A549 (cell line): ENCODE results near the gene PROM2. TPM values are rescaled to one million over a fixed set of nuclear protein-coding genes. Genes with fewer than 3 reads are reported as not detected.

Experiments
- ATAC-seq, 2 experiments: fragments of 200-7000 bp in 1 of 2; fragments of >200 bp in 1 of 2; cut with Nextera tagmentation in 1 of 2; cut with Tn5 transposase in 1 of 2; 3 replicates each; pipeline versions ENCODE4 v1.8.0 to v1.9.1; 2018 to 2020; ENCODE audit warnings: mild to moderate bottlenecking in 1 of 2, moderate library complexity in 1 of 2
- CTCF ChIA-PET: fragments of 300-600 bp; sonication (Branson Sonifier 250); formaldehyde crosslinking; extraction: SDS; loops from one replicate; lab custom pipeline; 2021; ENCODE audit warnings: antibody characterized with exemption, inconsistent platforms; lab: Yijun Ruan, JAX
- POLR2A ChIA-PET: fragments of 350-600 bp; formaldehyde crosslinking; extraction: SDS; loops from one replicate; lab custom pipeline; 2021; ENCODE audit warnings: antibody characterized with exemption, inconsistent platforms; lab: Yijun Ruan, JAX
- DNase-seq, 2 experiments: peaks; one replicate each; pipeline versions ENCODE4 v3.0.0 to v3.0.0-alpha.2; 2011 to 2016; ENCODE audit warnings: low read depth in 1 of 2, low spot score in 1 of 2
- FAIRE-seq: peaks from 2 replicates; lab custom pipeline; 2011; peaks lifted over from hg19 to GRCh38; lab: Jason Lieb, UNC
- H3K27ac ChIP-seq, 2 experiments: fragments of >200 bp; sonication (Bioruptor Twin); formaldehyde crosslinking; 3 replicates each; pipeline ENCODE4 v1.5.1; 2016 to 2017
- H3K4me1 ChIP-seq: fragments of >200 bp; sonication (Bioruptor Twin); formaldehyde crosslinking; 3 replicates; pipeline ENCODE4 v1.6.1; 2016
- H3K4me2 ChIP-seq: fragments of >200 bp; sonication (Bioruptor Twin); formaldehyde crosslinking; 3 replicates; pipeline ENCODE4 v1.6.1; 2016
- H3K4me3 ChIP-seq: fragments of >200 bp; sonication (Bioruptor Twin); formaldehyde crosslinking; 3 replicates; pipeline ENCODE4 v1.5.1; 2016
- H3K9me3 ChIP-seq: fragments of >200 bp; sonication (Bioruptor Twin); formaldehyde crosslinking; 3 replicates; pipeline ENCODE4 v1.6.1; 2016
- CHD2 ChIP-seq: fragments of 150-350 bp; IDR thresholded peaks from 2 replicates; pipeline ENCODE4 v1.6.1; 2014; ENCODE audit warnings: low read length; ENCODE audit not compliant: partially characterized antibody
- FOXS1 ChIP-seq: fragments of 250-450 bp; sonication (Bioruptor Pico); IDR thresholded peaks from 2 replicates; pipeline ENCODE4 v1.5.0; 2020; ENCODE audit warnings: mild to moderate bottlenecking, moderate library complexity
- HDAC2 ChIP-seq: fragments of 200-600 bp; sonication (generic); IDR thresholded peaks from 2 replicates; pipeline ENCODE4 v1.6.1; 2016
- JUN ChIP-seq, 2 experiments: fragments of >200 bp; sonication (Bioruptor Twin); formaldehyde crosslinking; IDR thresholded peaks; 2 replicates in 1 of 2; 3 replicates in 1 of 2; pipeline ENCODE4 v1.6.1; 2016 to 2017
- KDM5A ChIP-seq: fragments of 200-600 bp; sonication (generic); IDR thresholded peaks from 2 replicates; pipeline ENCODE4 v1.6.1; 2016; ENCODE audit warnings: antibody characterized with exemption, mild to moderate bottlenecking
- MAFK ChIP-seq: fragments of 450-650 bp; IDR thresholded peaks from 2 replicates; pipeline ENCODE4 v1.6.1; 2014; ENCODE audit not compliant: partially characterized antibody
- MAZ ChIP-seq: fragments of 150-350 bp; IDR thresholded peaks from 2 replicates; pipeline ENCODE4 v1.6.1; 2014; ENCODE audit warnings: antibody characterized with exemption, low read depth, low read length, borderline replicate concordance
- NPAS2 ChIP-seq: fragments of 250-450 bp; sonication (Bioruptor Pico); IDR thresholded peaks from 2 replicates; pipeline ENCODE4 v1.8.0; 2022; ENCODE audit warnings: mild to moderate bottlenecking, moderate library complexity, borderline replicate concordance
- NR3C1 ChIP-seq: fragments of >200 bp; sonication (Bioruptor Twin); formaldehyde crosslinking; IDR thresholded peaks from 3 replicates; pipeline ENCODE4 v1.6.1; 2017
- POLR2A ChIP-seq: IDR thresholded peaks from 2 replicates; pipeline ENCODE4 v1.6.1; 2012; ENCODE audit warnings: mild to moderate bottlenecking, low read length
- RAD21 ChIP-seq, 2 experiments: fragments of >200 bp in 1 of 2; sonication (Bioruptor Twin) in 1 of 2; formaldehyde crosslinking in 1 of 2; IDR thresholded peaks in 1 of 2; conservative IDR thresholded peaks in 1 of 2; 2 replicates in 1 of 2; 3 replicates in 1 of 2; pipeline ENCODE4 v1.6.1; 2012 to 2018; ENCODE audit warnings: inconsistent platforms in 1 of 2
- RARB ChIP-seq: fragments of 250-450 bp; sonication (Bioruptor Pico); IDR thresholded peaks from 2 replicates; pipeline ENCODE4 v1.8.0; 2021; ENCODE audit warnings: mild to moderate bottlenecking, moderate library complexity
- RNF2 ChIP-seq: fragments of 200-600 bp; sonication (generic); IDR thresholded peaks from 2 replicates; pipeline ENCODE4 v1.6.1; 2016; ENCODE audit warnings: low read depth, mild to moderate bottlenecking, antibody characterized with exemption, moderate library complexity, borderline replicate concordance
- SMC3 ChIP-seq: fragments of >200 bp; sonication (Bioruptor Twin); formaldehyde crosslinking; IDR thresholded peaks from 3 replicates; pipeline ENCODE4 v1.6.1; 2018; ENCODE audit warnings: inconsistent platforms
- SREBF2 ChIP-seq: fragments of 450-650 bp; IDR thresholded peaks from 2 replicates; pipeline ENCODE4 v1.6.1; 2014; ENCODE audit warnings: mild to moderate bottlenecking, moderate library complexity
- TFCP2L1 ChIP-seq: fragments of 250-450 bp; sonication (Bioruptor Pico); IDR thresholded peaks from 2 replicates; pipeline ENCODE4 v1.5.0; 2021; ENCODE audit warnings: mild to moderate bottlenecking
- ZC3H11A ChIP-seq: fragments of 450-650 bp; IDR thresholded peaks from 2 replicates; pipeline ENCODE4 v1.6.1; 2014; ENCODE audit warnings: antibody characterized with exemption, mild to moderate bottlenecking
- WGBS: methylation state at CpG from one replicate; pipeline ENCODE4 v1.1.6; 2017; ENCODE audit errors: missing lambda C conversion rate; 5-methylcytosine and 5-hydroxymethylcytosine counted together
- polyA plus RNA-seq, 4 experiments: library from polyadenylated mRNA; depleted of rRNA in 3 of 4; stranded (reverse); fragments of >200 nt; fragmentation: RNase III in 1 of 4; extraction: RNeasy Plus Mini Kit Qiagen cat#74134 plus additional on column Dnase treatment in 1 of 4; gene quantifications; 2 replicates in 3 of 4; 3 replicates in 1 of 4; pipeline ENCODE4 v1.2.3, GENCODE V29; 2011 to 2017
- TF ChIP-seq, protein P1 (sequence below): fragments of 450-650 bp; IDR thresholded peaks from 2 replicates; pipeline ENCODE4 v1.6.1; 2014; ENCODE audit warnings: antibody characterized with exemption
- TF ChIP-seq, protein P2 (sequence below): IDR thresholded peaks from 2 replicates; pipeline ENCODE4 v1.6.1; 2012; ENCODE audit warnings: low read depth, borderline replicate concordance
- TF ChIP-seq, protein P3 (sequence below): fragments of >200 bp; sonication (Bioruptor Twin); formaldehyde crosslinking; IDR thresholded peaks from 2 replicates; pipeline ENCODE4 v1.6.1; 2016
- TF ChIP-seq, protein P4 (sequence below): fragments of 150-350 bp; IDR thresholded peaks from 2 replicates; pipeline ENCODE4 v1.6.1; 2014; ENCODE audit warnings: low read depth, mild to moderate bottlenecking, low read length
- TF ChIP-seq, protein P5 (sequence below): IDR thresholded peaks from 2 replicates; pipeline ENCODE4 v1.6.1; 2012

The PROM2 gene
- polyA plus RNA-seq, 2 of the 4 experiments (the other 2 are of a cell fraction): 0.08 to 0.09 TPM

DNA sequence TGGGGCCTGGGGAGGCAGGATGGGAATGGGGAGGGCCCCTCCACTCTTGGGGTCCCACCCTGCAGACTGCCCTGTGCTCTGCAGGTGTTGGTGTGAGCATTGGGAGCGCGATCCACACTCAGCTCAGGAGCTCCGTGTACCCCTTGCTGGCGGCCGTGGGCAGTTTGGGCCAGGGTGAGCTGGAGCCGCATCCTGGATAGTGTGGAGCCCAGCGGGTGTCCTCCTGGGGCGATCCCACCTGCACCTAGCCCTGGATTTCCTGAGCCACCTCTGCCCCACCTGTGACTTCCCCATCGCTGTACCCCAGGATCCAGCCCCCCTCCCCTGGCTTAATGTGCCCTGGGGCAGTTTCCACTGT, 2.6 kb downstream of the PROM2 start (continued):
- TF ChIP-seq, protein P1, sequence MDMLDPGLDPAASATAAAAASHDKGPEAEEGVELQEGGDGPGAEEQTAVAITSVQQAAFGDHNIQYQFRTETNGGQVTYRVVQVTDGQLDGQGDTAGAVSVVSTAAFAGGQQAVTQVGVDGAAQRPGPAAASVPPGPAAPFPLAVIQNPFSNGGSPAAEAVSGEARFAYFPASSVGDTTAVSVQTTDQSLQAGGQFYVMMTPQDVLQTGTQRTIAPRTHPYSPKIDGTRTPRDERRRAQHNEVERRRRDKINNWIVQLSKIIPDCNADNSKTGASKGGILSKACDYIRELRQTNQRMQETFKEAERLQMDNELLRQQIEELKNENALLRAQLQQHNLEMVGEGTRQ: no peak
- TF ChIP-seq, protein P2, sequence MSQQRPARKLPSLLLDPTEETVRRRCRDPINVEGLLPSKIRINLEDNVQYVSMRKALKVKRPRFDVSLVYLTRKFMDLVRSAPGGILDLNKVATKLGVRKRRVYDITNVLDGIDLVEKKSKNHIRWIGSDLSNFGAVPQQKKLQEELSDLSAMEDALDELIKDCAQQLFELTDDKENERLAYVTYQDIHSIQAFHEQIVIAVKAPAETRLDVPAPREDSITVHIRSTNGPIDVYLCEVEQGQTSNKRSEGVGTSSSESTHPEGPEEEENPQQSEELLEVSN: no peak
- TF ChIP-seq, protein P3, sequence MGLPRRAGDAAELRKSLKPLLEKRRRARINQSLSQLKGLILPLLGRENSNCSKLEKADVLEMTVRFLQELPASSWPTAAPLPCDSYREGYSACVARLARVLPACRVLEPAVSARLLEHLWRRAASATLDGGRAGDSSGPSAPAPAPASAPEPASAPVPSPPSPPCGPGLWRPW: no peak
- TF ChIP-seq SMC3: no peak
- TF ChIP-seq KDM5A: no peak
- TF ChIP-seq, protein P4, sequence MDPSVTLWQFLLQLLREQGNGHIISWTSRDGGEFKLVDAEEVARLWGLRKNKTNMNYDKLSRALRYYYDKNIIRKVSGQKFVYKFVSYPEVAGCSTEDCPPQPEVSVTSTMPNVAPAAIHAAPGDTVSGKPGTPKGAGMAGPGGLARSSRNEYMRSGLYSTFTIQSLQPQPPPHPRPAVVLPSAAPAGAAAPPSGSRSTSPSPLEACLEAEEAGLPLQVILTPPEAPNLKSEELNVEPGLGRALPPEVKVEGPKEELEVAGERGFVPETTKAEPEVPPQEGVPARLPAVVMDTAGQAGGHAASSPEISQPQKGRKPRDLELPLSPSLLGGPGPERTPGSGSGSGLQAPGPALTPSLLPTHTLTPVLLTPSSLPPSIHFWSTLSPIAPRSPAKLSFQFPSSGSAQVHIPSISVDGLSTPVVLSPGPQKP: no peak
- no peak for TF ChIP-seq RARB (CRISPR knock-in tag)

DNA sequence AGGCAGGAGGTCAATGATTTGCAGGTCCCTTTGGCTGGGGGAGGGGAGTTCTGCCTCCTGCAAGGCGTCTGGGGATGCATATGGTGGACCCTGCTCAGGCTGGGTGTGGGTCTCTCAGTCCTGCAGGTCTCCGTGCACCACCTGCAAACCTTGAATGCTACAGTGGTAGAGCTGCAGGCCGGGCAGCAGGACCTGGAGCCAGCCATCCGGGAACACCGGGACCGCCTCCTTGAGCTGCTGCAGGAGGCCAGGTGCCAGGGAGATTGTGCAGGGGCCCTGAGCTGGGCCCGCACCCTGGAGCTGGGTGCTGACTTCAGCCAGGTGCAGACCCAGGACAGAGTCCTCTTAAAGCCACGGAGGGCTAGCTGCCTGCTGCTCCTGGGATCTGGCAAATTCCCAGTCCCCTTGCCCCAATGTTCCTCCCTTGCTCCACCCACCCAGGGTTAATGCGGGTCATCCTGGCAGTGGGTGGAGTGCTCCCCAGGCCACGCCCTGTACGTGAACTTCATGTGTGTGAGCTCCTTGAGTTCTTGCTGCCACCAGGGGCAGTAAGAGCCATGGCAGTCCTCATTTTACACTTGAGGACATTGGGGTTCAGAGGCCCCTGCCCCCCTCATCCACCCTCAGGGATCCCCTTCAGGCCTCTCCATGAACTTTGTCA, 3.1 kb downstream of the PROM2 start:
- FAIRE-seq: no peak
- DNase-seq: no peak
- ChIA-PET POLR2A (no interaction called here), CTCF (no interaction called here)
- WGBS: 46% methylated on average over 10 of the region's 11 CpGs
- TF ChIP-seq JUN (IDR thresholded peaks at IDR 0.05) (no peak), RAD21 (conservative IDR thresholded peaks at IDR 0.05 in 1 of 2, IDR thresholded peaks at IDR 0.05 in 1 of 2) (no peak), CHD2 (no peak), ZC3H11A (no peak), SMC3 (no peak)
- Histone ChIP-seq H3K4me1 (no peaks in the 10 kb centered on the region), H3K27ac (no peak overlapping the region), H3K4me3 (no peak overlapping the region), H3K9me3 (peaks cover 29% of the 10 kb centered on the region), H3K4me2 (no peak overlapping the region)
- ATAC-seq: no peak

DNA sequence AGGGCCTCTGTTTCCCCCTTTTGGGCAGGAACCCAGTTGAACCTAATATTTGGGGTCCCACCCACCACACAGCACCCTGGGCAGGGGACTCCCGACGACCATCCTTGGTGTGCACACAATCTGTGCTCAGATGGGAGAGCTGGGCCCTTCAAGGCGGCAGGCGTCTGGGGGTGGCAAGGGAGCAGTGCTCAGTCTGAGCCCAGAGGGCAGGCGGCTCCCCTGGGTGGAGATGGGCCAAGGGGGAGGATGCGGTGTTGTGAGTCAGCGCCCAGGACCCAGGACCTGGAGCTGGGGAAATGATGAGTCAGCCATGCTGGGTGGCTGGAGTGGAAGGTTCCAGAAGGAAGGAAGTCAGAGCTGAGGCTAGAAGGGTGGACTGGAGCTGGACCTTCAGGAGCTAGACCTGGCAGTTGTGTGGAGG, 3.8 kb downstream of the PROM2 start:
- no peaks in the 10 kb centered on the region for H3K4me1 ChIP-seq
- TF ChIP-seq SREBF2 (no peak), MAFK (peak; percentile 53)
- peaks cover 29% of the 10 kb centered on the region for H3K9me3 ChIP-seq
- FAIRE-seq (no peak), DNase-seq (no peak), ATAC-seq (no peak)
- CTCF ChIA-PET: no interaction called here
- POLR2A ChIA-PET: no interaction called here
- no peak overlapping the region for H3K4me3 ChIP-seq
- 72% methylated on average over 6 of the region's 7 CpGs for WGBS
- no peak overlapping the region for H3K4me2 ChIP-seq
- no peak overlapping the region for H3K27ac ChIP-seq

DNA sequence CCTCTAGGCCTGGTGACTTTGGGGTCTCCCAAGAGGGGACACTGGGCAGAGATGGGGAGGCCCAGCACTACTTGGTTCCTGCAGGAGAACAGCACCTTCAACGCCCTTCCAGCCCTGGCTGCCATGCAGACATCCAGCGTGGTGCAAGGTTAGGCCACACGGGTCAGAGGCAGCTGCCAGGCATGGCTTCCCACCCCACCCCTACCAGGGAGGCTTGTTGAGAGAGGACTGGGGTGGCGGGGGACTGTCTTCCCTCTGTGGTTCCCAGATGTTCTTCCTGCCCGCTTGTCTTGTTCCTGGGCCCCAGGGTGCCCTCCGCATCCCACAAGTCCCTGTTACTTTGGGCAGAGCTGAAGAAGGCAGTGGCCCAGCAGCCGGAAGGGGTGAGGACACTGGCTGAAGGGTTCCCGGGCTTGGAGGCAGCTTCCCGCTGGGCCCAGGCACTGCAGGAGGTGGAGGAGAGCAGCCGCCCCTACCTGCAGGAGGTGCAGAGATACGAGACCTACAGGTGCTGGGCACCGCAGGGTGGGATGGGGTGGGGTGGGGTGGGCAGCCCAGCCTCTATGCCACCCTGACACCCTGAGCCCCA, 4.5 kb downstream of the PROM2 start:
- Histone ChIP-seq H3K27ac (no peak overlapping the region), H3K4me2 (no peak overlapping the region)
- POLR2A ChIA-PET: no interaction called here

More for the DNA sequence above, 4.5 kb downstream of the PROM2 start:
- Histone ChIP-seq H3K9me3 (peaks cover 29% of the 10 kb centered on the region), H3K4me3 (no peak overlapping the region), H3K4me1 (no peaks in the 10 kb centered on the region)
- TF ChIP-seq POLR2A: no peak
- no peak for TF ChIP-seq NR3C1
- no peak for TF ChIP-seq CHD2
- TF ChIP-seq, protein P3: no peak
- TF ChIP-seq FOXS1 (CRISPR knock-in tag): no peak
- TF ChIP-seq NPAS2 (CRISPR knock-in tag): no peak
- no peak for TF ChIP-seq HDAC2
- no peak for TF ChIP-seq MAZ
- TF ChIP-seq, protein P5, sequence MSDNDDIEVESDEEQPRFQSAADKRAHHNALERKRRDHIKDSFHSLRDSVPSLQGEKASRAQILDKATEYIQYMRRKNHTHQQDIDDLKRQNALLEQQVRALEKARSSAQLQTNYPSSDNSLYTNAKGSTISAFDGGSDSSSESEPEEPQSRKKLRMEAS: no peak
- TF ChIP-seq TFCP2L1 (CRISPR knock-in tag): no peak
- no peak for TF ChIP-seq RNF2
- 66% methylated on average over 12 of the region's 12 CpGs for WGBS
- DNase-seq: no peak
- no peak for FAIRE-seq
- ATAC-seq: no peak
- CTCF ChIA-PET: no interaction called here
